GM19025 (cell line): Measurements from ENCODE around the gene PIK3R1.
"Not testable (repeated sequence)": the region's sequence is repeated elsewhere in the genome, so short reads cannot be mapped to it uniquely, and the experiment has no call there.

ENCODE experiments used
- ATAC-seq: cut with Tn5 transposase; IDR thresholded peaks from one replicate; pipeline ENCODE4 v1.9.1; 2021; ENCODE audit warnings: mild to moderate bottlenecking, low read depth, moderate library complexity; ENCODE audit not compliant: unreplicated experiment

The PIK3R1 gene

GRCh38 chr5:68192679-68193060 is 22.9 kb upstream of the PIK3R1 start:
- no peak for ATAC-seq

GRCh38 chr5:68193481-68194036 is 22.0 kb upstream of the PIK3R1 start:
- ATAC-seq = no peak

- no peak for ATAC-seq
Observed at GRCh38 chr5:68194386-68194785, 21.2 kb upstream of the PIK3R1 start.

GRCh38 chr5:68195137-68195536 is 20.4 kb upstream of the PIK3R1 start:
- ATAC-seq = no peak

GRCh38 chr5:68196876-68197275 is 18.7 kb upstream of the PIK3R1 start:
- ATAC-seq = peak; percentile 89

- ATAC-seq = no peak
Observed at GRCh38 chr5:68200288-68200687, 15.3 kb upstream of the PIK3R1 start.

GRCh38 chr5:68210654-68211053 is 4.9 kb upstream of the PIK3R1 start:
- not testable (repeated sequence) for ATAC-seq

- ATAC-seq = peak; percentile 2
Observed at GRCh38 chr5:68214482-68215207, 911 bp upstream of the PIK3R1 start.

- peak; percentile 41 for ATAC-seq
Observed at GRCh38 chr5:68215898-68216244, 315 bp downstream of the PIK3R1 start.

GRCh38 chr5:68216245-68217046 is 890 bp downstream of the PIK3R1 start:
- ATAC-seq = peak; percentile 12

- no peak for ATAC-seq
Observed at GRCh38 chr5:68217047-68217355, 1.4 kb downstream of the PIK3R1 start.

GRCh38 chr5:68217528-68217927 is 2.0 kb downstream of the PIK3R1 start:
- no peak for ATAC-seq

GRCh38 chr5:68219161-68219816 is 3.7 kb downstream of the PIK3R1 start:
- no peak for ATAC-seq

- no peak for ATAC-seq
Observed at GRCh38 chr5:68220260-68220659, 4.7 kb downstream of the PIK3R1 start.

GRCh38 chr5:68220914-68221313 is 5.4 kb downstream of the PIK3R1 start:
- no peak for ATAC-seq

GRCh38 chr5:68221488-68221887 is 5.9 kb downstream of the PIK3R1 start:
- no peak for ATAC-seq

- no peak for ATAC-seq
Observed at GRCh38 chr5:68222310-68222709, 6.8 kb downstream of the PIK3R1 start.

GRCh38 chr5:68222824-68223354 is 7.3 kb downstream of the PIK3R1 start:
- no peak for ATAC-seq

GRCh38 chr5:68223904-68224303 is 8.3 kb downstream of the PIK3R1 start:
- no peak for ATAC-seq

- no peak for ATAC-seq
Observed at GRCh38 chr5:68224509-68225187, 9.1 kb downstream of the PIK3R1 start.
